NCI-H2171 treated with DMSO at 0.1 percent for 48 hours (cell line): Measurements from ENCODE around the gene BTBD9.
A peak's percentile ranks its signal among the peaks of the same experiment; 100 is the strongest.

Experiments used
- DNase-seq: peaks from one replicate; lab custom pipeline; 2025; lab: John Stamatoyannopoulos, UW

Gene BTBD9

DNA sequence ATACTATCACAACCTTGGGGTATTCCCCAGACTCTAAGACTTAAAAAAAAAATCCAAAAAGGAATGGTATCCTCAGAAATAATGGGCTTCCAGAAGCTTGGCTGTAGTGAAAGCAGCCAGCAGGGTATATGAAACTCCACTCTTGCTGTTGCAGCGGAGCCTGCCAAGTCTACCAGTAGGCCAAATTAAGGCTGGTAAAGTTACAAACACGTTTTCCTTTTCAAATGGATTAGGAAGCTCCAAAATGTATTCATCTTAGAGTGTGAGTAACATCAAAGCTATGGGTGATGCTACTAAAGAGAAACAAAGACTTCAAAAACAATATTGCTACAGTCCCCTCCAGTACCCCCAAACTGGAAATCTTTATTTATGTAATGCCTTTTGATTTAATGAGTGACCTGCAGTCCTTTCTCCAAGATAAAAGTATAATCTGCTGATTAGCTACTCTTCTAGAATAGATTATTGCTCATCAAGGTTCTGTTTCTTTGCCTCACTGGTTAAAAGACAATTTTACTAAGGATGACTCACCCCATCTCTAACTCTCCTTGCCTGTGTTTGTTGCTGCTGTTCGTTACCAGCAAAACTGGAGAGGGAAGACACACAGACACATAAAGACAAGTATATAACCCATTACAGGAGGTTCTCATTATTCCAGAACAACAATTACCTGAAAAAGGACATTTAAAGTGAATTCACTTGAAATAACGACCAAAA lies 84.9 kb downstream of the BTBD9 start:
- DNase-seq = no peak

DNA sequence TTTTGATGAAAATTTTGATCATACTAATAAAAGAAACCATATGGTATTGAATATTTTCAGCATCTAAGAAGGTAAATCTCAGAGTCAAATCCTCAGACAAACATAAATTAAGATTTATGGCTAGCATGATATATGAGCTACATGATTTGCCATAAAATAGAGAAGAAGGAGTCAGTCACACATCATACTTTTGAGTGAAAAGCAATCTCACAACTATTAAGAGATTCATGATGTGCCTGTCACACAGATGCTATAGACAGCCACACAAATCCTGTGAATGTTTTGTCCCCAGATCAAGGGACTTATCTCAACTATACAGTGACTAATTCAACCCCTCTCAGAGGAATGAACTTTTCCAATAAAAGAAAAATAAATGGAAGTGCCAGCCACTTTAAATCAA lies 85.7 kb downstream of the BTBD9 start:
- DNase-seq = no peak

GRCh38 chr6:38552121-38552520 lies 87.6 kb downstream of the BTBD9 start:
- DNase-seq = no peak

DNA sequence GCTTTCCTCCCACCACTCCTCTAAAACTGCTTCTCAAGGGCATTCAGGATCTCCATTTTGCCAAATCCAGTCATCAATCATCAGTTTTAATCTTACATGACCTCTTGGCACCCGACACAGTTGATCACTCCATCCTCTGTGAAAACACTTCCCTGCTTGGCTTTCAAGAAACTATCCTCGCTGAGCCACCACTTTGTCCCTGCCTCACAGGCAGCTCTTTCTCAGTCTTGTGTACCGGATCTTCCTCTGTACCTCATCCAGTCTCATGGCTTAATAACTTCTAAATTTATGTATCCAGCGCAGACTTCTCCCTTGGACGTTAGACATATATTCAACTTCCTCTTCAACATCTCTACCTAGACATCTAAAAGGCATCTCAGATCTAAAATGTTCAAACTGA lies 89.9 kb downstream of the BTBD9 start:
- DNase-seq = no peak

DNA sequence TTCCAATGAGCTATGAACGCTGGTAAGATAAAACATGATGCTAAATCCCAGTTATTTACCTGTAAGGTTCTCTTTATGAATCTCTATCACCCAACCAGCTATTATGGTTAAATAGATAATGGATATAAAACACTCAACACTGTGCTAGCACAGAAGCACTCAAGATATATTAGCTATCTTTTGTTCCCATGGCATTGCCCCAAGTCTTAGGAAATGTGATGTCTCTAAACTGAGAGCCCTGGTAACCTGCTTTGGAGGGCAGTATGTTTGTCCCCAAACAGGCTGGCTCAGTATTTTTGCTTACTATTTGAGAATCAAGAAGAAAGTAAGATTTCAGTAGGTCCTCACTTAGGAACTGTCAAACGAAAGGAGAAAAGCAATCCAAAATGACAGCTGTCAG lies 90.5 kb downstream of the BTBD9 start:
- no peak for DNase-seq

DNA sequence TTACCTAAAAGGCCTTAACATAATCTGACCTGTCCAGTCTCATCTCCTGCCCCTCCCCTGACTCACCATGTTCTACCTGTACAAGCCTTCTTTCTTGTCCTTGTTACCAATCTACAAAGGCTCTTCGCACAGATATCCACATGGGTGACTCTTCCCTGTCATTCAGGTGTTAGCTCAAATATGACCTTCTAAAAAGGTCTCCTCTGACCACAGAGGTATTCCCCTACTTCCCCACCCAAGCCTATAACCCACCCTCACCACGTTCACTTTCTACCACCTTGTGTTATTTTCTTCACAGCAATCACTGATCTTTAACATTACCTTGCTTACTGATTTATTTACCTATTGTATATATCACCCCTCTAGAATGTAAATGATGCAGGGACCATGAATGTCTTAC lies 96.7 kb downstream of the BTBD9 start:
- no peak for DNase-seq

DNA sequence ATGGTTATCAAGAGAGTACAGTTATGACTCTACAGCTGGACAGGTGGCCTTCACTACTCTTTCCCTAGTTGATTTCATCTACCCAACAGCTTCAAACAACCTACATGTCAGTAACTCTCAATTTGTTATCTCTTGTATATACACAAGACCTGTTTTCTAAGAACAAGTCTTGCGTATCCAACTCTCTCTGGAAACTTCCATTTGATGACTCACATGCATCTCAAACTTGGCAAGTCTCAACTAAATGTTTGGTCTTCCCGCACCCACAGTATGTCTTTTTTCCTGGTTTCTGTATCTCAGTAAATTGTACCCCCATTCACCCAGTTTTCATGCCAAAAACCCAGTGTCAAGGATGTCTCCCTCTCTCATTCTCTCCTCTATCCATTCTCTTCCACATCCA lies 97.7 kb downstream of the BTBD9 start:
- no peak for DNase-seq

DNA sequence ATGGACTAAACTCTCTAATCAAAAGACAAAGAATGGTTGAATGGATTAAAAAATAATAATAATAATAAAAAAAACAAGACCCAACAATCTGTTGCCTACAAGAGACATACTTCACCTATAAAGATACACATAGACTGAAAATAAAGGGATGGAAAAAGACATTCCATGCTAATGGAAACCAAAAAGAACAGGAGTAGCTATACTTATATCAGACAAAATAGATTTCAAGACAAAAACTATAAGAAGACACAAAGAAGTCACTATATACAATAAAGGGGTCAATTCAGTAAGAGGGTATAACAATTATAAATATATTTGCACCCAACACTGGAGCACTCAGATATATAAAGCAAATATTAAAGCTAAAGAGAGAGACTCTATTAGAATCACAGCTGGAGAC lies 106.7 kb downstream of the BTBD9 start:
- DNase-seq = no peak

- no peak for DNase-seq
These were observed 108.6 kb downstream of the BTBD9 start for GRCh38 chr6:38531134-38531533.

DNA sequence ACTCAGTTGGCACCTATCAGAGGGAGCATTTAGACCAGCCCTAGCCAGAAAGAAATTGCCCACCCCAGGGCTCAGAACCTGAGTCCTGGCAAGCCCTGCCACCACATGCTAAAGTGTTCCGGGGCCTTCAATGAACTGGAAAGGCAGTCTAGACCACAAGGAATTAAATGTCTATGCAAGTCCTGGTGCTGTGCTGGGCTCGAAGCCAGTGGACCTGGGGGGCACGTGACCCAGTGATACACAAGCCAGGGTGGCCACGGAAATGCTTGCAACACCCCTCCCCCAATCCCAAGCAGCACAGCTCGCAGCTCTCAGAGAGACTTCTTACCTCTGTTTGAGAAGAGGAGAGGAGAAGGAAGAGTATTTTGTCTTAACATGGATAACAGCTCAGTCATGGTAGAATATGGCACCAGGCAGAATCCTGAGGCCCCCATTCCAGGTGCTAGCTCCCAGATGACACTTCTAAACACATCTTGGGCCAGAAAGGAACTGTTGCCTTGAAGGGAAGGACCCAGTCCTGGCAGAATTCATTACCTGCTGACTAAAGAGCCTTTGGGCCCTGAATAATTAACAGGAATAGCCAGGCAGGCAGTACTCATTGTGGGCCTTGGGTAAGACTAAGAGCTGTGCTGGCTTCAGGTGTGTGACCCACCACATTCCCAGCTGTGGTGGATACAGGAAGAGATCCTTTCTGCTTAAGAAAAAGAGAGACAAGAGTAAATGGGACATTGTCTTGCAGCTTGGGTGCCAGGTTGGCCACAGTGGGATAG lies 111.3 kb downstream of the BTBD9 start:
- no peak for DNase-seq

- no peak for DNase-seq
These were observed 112.4 kb downstream of the BTBD9 start for GRCh38 chr6:38527371-38527770.

DNA sequence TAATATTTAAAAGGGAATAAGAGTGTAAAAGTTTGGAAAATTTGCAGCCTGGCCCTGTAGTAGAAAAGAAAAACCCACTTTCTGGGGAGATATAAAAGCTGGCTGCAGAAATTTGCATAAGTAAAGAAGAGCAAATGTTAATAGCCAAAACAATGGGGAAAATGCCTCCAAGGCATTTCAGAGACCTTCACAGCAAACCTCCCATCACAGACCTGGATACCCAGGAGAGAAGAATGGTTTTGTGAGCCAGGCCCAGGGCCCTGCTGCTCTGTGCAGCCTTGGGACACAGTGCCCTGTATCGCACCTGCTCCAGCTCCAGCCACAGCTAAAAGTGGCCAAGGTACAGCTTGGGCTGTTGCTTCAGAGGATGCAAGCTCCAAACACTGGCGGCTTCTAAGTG lies 113.8 kb downstream of the BTBD9 start:
- DNase-seq = no peak

GRCh38 chr6:38524436-38525145 lies 115.1 kb downstream of the BTBD9 start:
- DNase-seq = no peak

DNA sequence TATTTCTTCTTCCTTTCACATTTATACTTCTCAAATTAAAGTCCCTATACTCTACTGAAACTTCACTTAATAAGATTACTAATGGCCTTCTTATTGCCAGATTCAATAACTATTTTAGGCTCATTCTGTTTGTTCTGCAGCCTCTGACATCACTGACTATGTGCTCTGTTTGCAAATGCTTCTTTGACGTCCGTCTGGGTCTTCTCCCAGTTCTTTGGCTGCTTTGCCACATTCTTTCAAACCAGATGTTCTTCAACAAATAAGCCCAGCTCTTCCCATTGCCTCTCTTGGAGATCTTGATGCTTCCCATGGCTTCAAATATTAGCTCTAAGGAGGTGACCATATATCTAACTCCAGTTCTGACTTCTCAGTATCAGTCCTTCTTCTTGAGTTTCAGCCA lies 117.4 kb downstream of the BTBD9 start:
- no peak for DNase-seq

GRCh38 chr6:38518511-38519304 lies 121.0 kb downstream of the BTBD9 start:
- no peak for DNase-seq

GRCh38 chr6:38517005-38517404 lies 122.7 kb downstream of the BTBD9 start:
- DNase-seq = no peak

DNA sequence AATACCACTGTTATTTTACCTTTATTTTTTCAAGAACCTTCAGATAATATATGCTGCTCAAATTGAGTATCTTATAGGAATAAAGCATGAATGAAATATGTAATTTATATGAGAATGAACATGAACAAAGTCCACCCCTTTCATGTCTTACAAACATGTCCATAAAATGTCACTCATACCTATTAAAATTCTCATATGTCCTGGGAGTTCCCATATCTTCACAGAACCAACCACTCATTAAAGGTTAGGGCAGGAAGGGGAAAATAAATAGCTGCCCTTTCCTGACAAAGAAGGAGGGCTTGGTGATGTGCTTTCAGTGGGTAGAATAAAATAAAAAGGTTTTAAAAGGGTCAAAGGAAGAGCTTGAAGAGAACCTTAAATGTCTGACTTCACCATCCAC lies 125.3 kb downstream of the BTBD9 start:
- DNase-seq = no peak

GRCh38 chr6:38512211-38512610 lies 127.5 kb downstream of the BTBD9 start:
- DNase-seq = no peak

- no peak for DNase-seq
These were observed 129.5 kb downstream of the BTBD9 start for GRCh38 chr6:38510205-38510604.

DNA sequence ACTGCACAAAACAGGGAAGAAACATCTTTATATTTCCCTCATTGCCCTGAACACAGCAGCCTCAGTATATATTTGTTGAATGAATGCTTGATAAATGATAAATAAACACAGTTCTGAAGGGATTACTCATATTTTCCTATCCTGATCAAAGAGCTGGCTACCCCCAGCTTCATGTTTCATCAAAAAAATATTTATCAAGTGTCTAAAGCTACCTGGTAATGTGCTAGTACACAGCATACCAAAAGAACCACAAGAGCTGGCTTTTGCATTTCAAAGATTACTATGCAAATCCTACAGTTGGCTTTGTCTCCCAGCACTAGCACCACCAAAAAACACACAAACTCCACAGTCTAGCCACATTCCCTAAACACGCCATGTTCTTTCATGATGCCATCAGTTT lies 130.0 kb downstream of the BTBD9 start:
- no peak for DNase-seq

DNA sequence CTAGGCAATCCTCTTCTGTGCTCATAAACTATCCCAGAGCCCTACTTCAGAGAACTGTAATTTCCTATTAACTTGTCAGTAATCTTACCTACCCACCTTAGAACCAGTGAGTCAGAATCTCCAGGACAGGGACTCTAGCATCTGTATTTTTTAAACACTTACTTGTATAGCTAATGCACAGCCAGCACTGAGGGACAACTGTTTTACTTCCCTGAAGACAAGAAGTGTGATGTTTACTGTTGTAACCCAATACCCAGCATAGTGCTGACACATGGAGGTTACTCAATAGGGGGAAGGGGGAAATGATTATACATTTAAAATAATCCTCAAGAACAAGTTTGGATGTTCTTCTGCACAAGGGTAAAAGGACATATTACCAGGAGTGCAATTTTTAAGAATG lies 130.8 kb downstream of the BTBD9 start:
- peak; percentile 82 for DNase-seq

GRCh38 chr6:38508286-38508685 lies 131.4 kb downstream of the BTBD9 start:
- no peak for DNase-seq
